Activated naive CD8-positive, alpha-beta T cell (primary cell): ENCODE data around the gene SSH3.

Experiments used
- H3K27ac Mint-ChIP-seq: one replicate; pipeline ENCODE4 v1.8.0; 2021; ENCODE audit warnings: mixed read lengths
- H3K27me3 Mint-ChIP-seq: one replicate; pipeline ENCODE4 v1.8.0; 2021; ENCODE audit warnings: mixed read lengths
- H3K36me3 Mint-ChIP-seq: one replicate; pipeline ENCODE4 v1.8.0; 2021; ENCODE audit warnings: mixed read lengths
- H3K4me1 Mint-ChIP-seq: one replicate; pipeline ENCODE4 v1.8.0; 2021; ENCODE audit warnings: low read depth, mixed read lengths
- H3K4me3 Mint-ChIP-seq: one replicate; pipeline ENCODE4 v1.8.0; 2021; ENCODE audit warnings: mild to moderate bottlenecking, mixed read lengths
- H3K9me3 Mint-ChIP-seq: one replicate; pipeline ENCODE4 v1.8.0; 2021; ENCODE audit warnings: low read depth, mixed read lengths

SSH3 gene

GRCh38 chr11:67282155-67282875 is 21.0 kb upstream of the SSH3 start:
- peaks cover 43% of the 10 kb centered on the region for H3K4me1 Mint-ChIP-seq
- H3K4me3 Mint-ChIP-seq, result no peak overlapping the region
- no peaks in the 10 kb centered on the region for H3K9me3 Mint-ChIP-seq

GRCh38 chr11:67282876-67283371 is 20.4 kb upstream of the SSH3 start:
- H3K4me3 Mint-ChIP-seq, result no peak overlapping the region
- H3K4me1 Mint-ChIP-seq, result peaks cover 43% of the 10 kb centered on the region
- H3K9me3 Mint-ChIP-seq, result no peaks in the 10 kb centered on the region
- no peak overlapping the region for H3K27ac Mint-ChIP-seq
- H3K27me3 Mint-ChIP-seq, result no peaks in the 10 kb centered on the region
- peaks cover 5% of the 10 kb centered on the region for H3K36me3 Mint-ChIP-seq

More at GRCh38 chr11:67282155-67282875, 21.0 kb upstream of the SSH3 start:
- Mint-ChIP-seq H3K27me3 (no peaks in the 10 kb centered on the region), H3K36me3 (peaks cover 2% of the 10 kb centered on the region), H3K27ac (peak overlapping the region; percentile 66)

- Mint-ChIP-seq H3K27me3 (no peaks in the 10 kb centered on the region), H3K4me3 (no peak overlapping the region), H3K36me3 (peaks cover 5% of the 10 kb centered on the region), H3K9me3 (no peaks in the 10 kb centered on the region), H3K4me1 (peaks cover 44% of the 10 kb centered on the region), H3K27ac (no peak overlapping the region)
These were observed 19.8 kb upstream of the SSH3 start for GRCh38 chr11:67283481-67283963.

GRCh38 chr11:67284811-67285540 is 18.4 kb upstream of the SSH3 start:
- Mint-ChIP-seq H3K27ac (no peak overlapping the region), H3K36me3 (peaks cover 5% of the 10 kb centered on the region), H3K4me3 (peak overlapping the region; percentile 17), H3K4me1 (peaks cover 34% of the 10 kb centered on the region), H3K9me3 (no peaks in the 10 kb centered on the region), H3K27me3 (no peaks in the 10 kb centered on the region)

GRCh38 chr11:67285541-67286498 is 17.5 kb upstream of the SSH3 start:
- peaks cover 4% of the 10 kb centered on the region for H3K36me3 Mint-ChIP-seq
- H3K27ac Mint-ChIP-seq, result peak overlapping the region; percentile 99
- H3K27me3 Mint-ChIP-seq, result no peaks in the 10 kb centered on the region
- no peaks in the 10 kb centered on the region for H3K9me3 Mint-ChIP-seq
- H3K4me3 Mint-ChIP-seq, result no peak overlapping the region
- H3K4me1 Mint-ChIP-seq, result peaks cover 37% of the 10 kb centered on the region

- H3K27me3 Mint-ChIP-seq, result no peaks in the 10 kb centered on the region
- H3K4me1 Mint-ChIP-seq, result peaks cover 40% of the 10 kb centered on the region
- no peaks in the 10 kb centered on the region for H3K9me3 Mint-ChIP-seq
- peaks cover 4% of the 10 kb centered on the region for H3K36me3 Mint-ChIP-seq
- peak overlapping the region; percentile 99 for H3K27ac Mint-ChIP-seq
- H3K4me3 Mint-ChIP-seq, result peak overlapping the region; percentile 91
These were observed 16.6 kb upstream of the SSH3 start for GRCh38 chr11:67286621-67287333.

GRCh38 chr11:67287355-67288197 is 15.8 kb upstream of the SSH3 start:
- Mint-ChIP-seq H3K9me3 (no peaks in the 10 kb centered on the region), H3K4me3 (peak overlapping the region; percentile 91), H3K4me1 (peaks cover 40% of the 10 kb centered on the region), H3K36me3 (peaks cover 4% of the 10 kb centered on the region), H3K27ac (peak overlapping the region; percentile 99), H3K27me3 (no peaks in the 10 kb centered on the region)

- Mint-ChIP-seq H3K27me3 (no peaks in the 10 kb centered on the region), H3K27ac (peak overlapping the region; percentile 99), H3K4me3 (peak overlapping the region; percentile 91), H3K4me1 (peaks cover 45% of the 10 kb centered on the region), H3K9me3 (no peaks in the 10 kb centered on the region), H3K36me3 (peaks cover 6% of the 10 kb centered on the region)
These were observed 15.2 kb upstream of the SSH3 start for GRCh38 chr11:67288198-67288451.

GRCh38 chr11:67288452-67289225 is 14.7 kb upstream of the SSH3 start:
- Mint-ChIP-seq H3K27me3 (no peaks in the 10 kb centered on the region), H3K36me3 (peaks cover 6% of the 10 kb centered on the region), H3K27ac (peak overlapping the region; percentile 99), H3K4me3 (peak overlapping the region; percentile 91), H3K9me3 (no peaks in the 10 kb centered on the region), H3K4me1 (peaks cover 48% of the 10 kb centered on the region)

GRCh38 chr11:67289226-67289650 is 14.1 kb upstream of the SSH3 start, which contains the start of gene ANKRD13D:
Gene ANKRD13D (plus strand): TSS chr11:67289303. CDS start chr11:67289461, 158 bp downstream.
- H3K27ac Mint-ChIP-seq, result peak within 1 kb of the TSS; percentile 99
- H3K4me3 Mint-ChIP-seq, result peak within 1 kb of the TSS; percentile 91
- H3K4me1 Mint-ChIP-seq, result peaks cover 53% of the 10 kb centered on the region
- no peaks in the 10 kb centered on the region for H3K9me3 Mint-ChIP-seq
- H3K27me3 Mint-ChIP-seq, result no peaks in the 10 kb centered on the region
- H3K36me3 Mint-ChIP-seq, result peaks cover 10% of the 10 kb centered on the region

GRCh38 chr11:67289651-67290479 is 13.5 kb upstream of the SSH3 start:
- H3K4me3 Mint-ChIP-seq, result peak overlapping the region; percentile 89
- H3K27ac Mint-ChIP-seq, result peak overlapping the region; percentile 83
- no peaks in the 10 kb centered on the region for H3K9me3 Mint-ChIP-seq
- H3K36me3 Mint-ChIP-seq, result peaks cover 10% of the 10 kb centered on the region
- H3K27me3 Mint-ChIP-seq, result no peaks in the 10 kb centered on the region
- H3K4me1 Mint-ChIP-seq, result peaks cover 54% of the 10 kb centered on the region

GRCh38 chr11:67290801-67291200 is 12.5 kb upstream of the SSH3 start:
- H3K27ac Mint-ChIP-seq, result no peak overlapping the region
- peak overlapping the region; percentile 89 for H3K4me3 Mint-ChIP-seq
- peaks cover 12% of the 10 kb centered on the region for H3K36me3 Mint-ChIP-seq
- peaks cover 52% of the 10 kb centered on the region for H3K4me1 Mint-ChIP-seq
- no peaks in the 10 kb centered on the region for H3K9me3 Mint-ChIP-seq
- H3K27me3 Mint-ChIP-seq, result no peaks in the 10 kb centered on the region
